HUES48 (cell line): ENCODE results near the gene CABCOCO1.
"Not testable (repeated sequence)": the region's sequence is repeated elsewhere in the genome, so short reads cannot be mapped to it uniquely, and the experiment has no call there.

Source experiments
- H3K27ac ChIP-seq: one replicate; pipeline ENCODE4 v1.7.0; 2013; ENCODE audit warnings: low read depth, low read length, inconsistent platforms
- H3K27me3 ChIP-seq: 2 replicates; pipeline ENCODE4 v1.6.1; 2013; ENCODE audit warnings: mild to moderate bottlenecking, low read length; ENCODE audit not compliant: control insufficient read depth, insufficient read depth
- H3K36me3 ChIP-seq: 2 replicates; pipeline ENCODE4 v1.6.1; 2013; ENCODE audit warnings: low read length; ENCODE audit not compliant: control insufficient read depth, insufficient read depth
- H3K4me1 ChIP-seq: 2 replicates; pipeline ENCODE4 v1.6.1; 2013; ENCODE audit warnings: mild to moderate bottlenecking, low read length; ENCODE audit not compliant: control insufficient read depth, insufficient read depth
- H3K4me3 ChIP-seq: 2 replicates; pipeline ENCODE4 v1.5.1; 2013; ENCODE audit warnings: mild to moderate bottlenecking, low read depth, low read length
- H3K9ac ChIP-seq: 2 replicates; pipeline ENCODE4 v1.6.1; 2013; ENCODE audit warnings: mild to moderate bottlenecking, low read depth, low read length, moderate library complexity
- H3K9me3 ChIP-seq: 2 replicates; pipeline ENCODE4 v1.6.1; 2013; ENCODE audit warnings: low read length; ENCODE audit not compliant: control insufficient read depth, insufficient read depth

CABCOCO1 gene

GRCh38 chr10:61712105-61712504 is 49.4 kb downstream of the CABCOCO1 start:
- not testable (repeated sequence) for H3K4me3 ChIP-seq, H3K9me3 ChIP-seq, H3K27me3 ChIP-seq, H3K4me1 ChIP-seq, H3K9ac ChIP-seq, H3K36me3 ChIP-seq, H3K27ac ChIP-seq

- not testable (repeated sequence) for H3K9ac ChIP-seq, H3K9me3 ChIP-seq, H3K27ac ChIP-seq, H3K27me3 ChIP-seq, H3K4me3 ChIP-seq, H3K36me3 ChIP-seq, H3K4me1 ChIP-seq
Measured at GRCh38 chr10:61719475-61719874, 56.7 kb downstream of the CABCOCO1 start.

- H3K4me3 ChIP-seq, result no peak overlapping the region
- no peaks in the 10 kb centered on the region for H3K27me3 ChIP-seq
- no peaks in the 10 kb centered on the region for H3K4me1 ChIP-seq
- no peak overlapping the region for H3K27ac ChIP-seq
- no peaks in the 10 kb centered on the region for H3K9me3 ChIP-seq
- no peak overlapping the region for H3K9ac ChIP-seq
- no peaks in the 10 kb centered on the region for H3K36me3 ChIP-seq
Measured at GRCh38 chr10:61719906-61720305, 57.2 kb downstream of the CABCOCO1 start.

- no peaks in the 10 kb centered on the region for H3K9me3 ChIP-seq
- no peaks in the 10 kb centered on the region for H3K4me1 ChIP-seq
- H3K4me3 ChIP-seq, result no peak overlapping the region
- H3K27me3 ChIP-seq, result no peaks in the 10 kb centered on the region
- no peaks in the 10 kb centered on the region for H3K36me3 ChIP-seq
- H3K9ac ChIP-seq, result no peak overlapping the region
- H3K27ac ChIP-seq, result no peak overlapping the region
Measured at GRCh38 chr10:61721431-61721830, 58.7 kb downstream of the CABCOCO1 start.

- not testable (repeated sequence) for H3K4me3 ChIP-seq, H3K27me3 ChIP-seq, H3K9ac ChIP-seq, H3K9me3 ChIP-seq, H3K4me1 ChIP-seq, H3K36me3 ChIP-seq, H3K27ac ChIP-seq
Measured at GRCh38 chr10:61725221-61725620, 62.5 kb downstream of the CABCOCO1 start.

- Histone ChIP-seq H3K9ac (no peak overlapping the region), H3K4me1 (no peaks in the 10 kb centered on the region), H3K36me3 (no peaks in the 10 kb centered on the region), H3K27ac (no peak overlapping the region), H3K9me3 (no peaks in the 10 kb centered on the region), H3K4me3 (no peak overlapping the region), H3K27me3 (no peaks in the 10 kb centered on the region)
Measured at GRCh38 chr10:61729596-61729995, 66.9 kb downstream of the CABCOCO1 start.

- H3K4me3 ChIP-seq, result no peak overlapping the region
- no peak overlapping the region for H3K9ac ChIP-seq
- no peaks in the 10 kb centered on the region for H3K9me3 ChIP-seq
- H3K36me3 ChIP-seq, result no peaks in the 10 kb centered on the region
- no peaks in the 10 kb centered on the region for H3K27me3 ChIP-seq
- H3K27ac ChIP-seq, result no peak overlapping the region
- no peaks in the 10 kb centered on the region for H3K4me1 ChIP-seq
Measured at GRCh38 chr10:61730671-61731070, 67.9 kb downstream of the CABCOCO1 start.

GRCh38 chr10:61731638-61732037 is 68.9 kb downstream of the CABCOCO1 start:
- H3K27me3 ChIP-seq, result no peaks in the 10 kb centered on the region
- no peaks in the 10 kb centered on the region for H3K36me3 ChIP-seq
- H3K9me3 ChIP-seq, result no peaks in the 10 kb centered on the region
- H3K27ac ChIP-seq, result no peak overlapping the region
- no peaks in the 10 kb centered on the region for H3K4me1 ChIP-seq
- H3K9ac ChIP-seq, result no peak overlapping the region
- H3K4me3 ChIP-seq, result no peak overlapping the region

- no peaks in the 10 kb centered on the region for H3K36me3 ChIP-seq
Measured at GRCh38 chr10:61732629-61733278, 70.0 kb downstream of the CABCOCO1 start.

GRCh38 chr10:61733358-61733940 is 70.7 kb downstream of the CABCOCO1 start:
- H3K9me3 ChIP-seq, result no peaks in the 10 kb centered on the region
- no peak overlapping the region for H3K27ac ChIP-seq
- H3K4me1 ChIP-seq, result no peaks in the 10 kb centered on the region
- H3K9ac ChIP-seq, result no peak overlapping the region
- H3K36me3 ChIP-seq, result no peaks in the 10 kb centered on the region
- H3K27me3 ChIP-seq, result no peaks in the 10 kb centered on the region
- H3K4me3 ChIP-seq, result no peak overlapping the region

More at GRCh38 chr10:61732629-61733278, 70.0 kb downstream of the CABCOCO1 start:
- no peak overlapping the region for H3K27ac ChIP-seq
- no peaks in the 10 kb centered on the region for H3K4me1 ChIP-seq
- H3K4me3 ChIP-seq, result no peak overlapping the region
- H3K27me3 ChIP-seq, result no peaks in the 10 kb centered on the region
- no peaks in the 10 kb centered on the region for H3K9me3 ChIP-seq
- H3K9ac ChIP-seq, result no peak overlapping the region

- Histone ChIP-seq H3K36me3 (no peaks in the 10 kb centered on the region), H3K4me3 (no peak overlapping the region), H3K9ac (no peak overlapping the region), H3K27me3 (no peaks in the 10 kb centered on the region), H3K9me3 (no peaks in the 10 kb centered on the region), H3K4me1 (no peaks in the 10 kb centered on the region), H3K27ac (no peak overlapping the region)
Measured at GRCh38 chr10:61735882-61736281, 73.2 kb downstream of the CABCOCO1 start.
